Effector memory CD4-positive, alpha-beta T cell (primary cell): ENCODE measurements around the gene LRBA.
"Not testable (repeated sequence)": the region's sequence is repeated elsewhere in the genome, so short reads cannot be mapped to it uniquely, and the experiment has no call there.

Experiments used
- DNase-seq, 3 donors: peaks; one replicate each; pipeline ENCODE4 v3.0.0-alpha.2; 2020
- H3K27ac ChIP-seq: 2 replicates; pipeline ENCODE4 v1.7.0; 2013; ENCODE audit warnings: mild to moderate bottlenecking, low read length, moderate library complexity; ENCODE audit not compliant: insufficient read depth, poor library complexity, severe bottlenecking
- H3K27me3 ChIP-seq: replicated peaks from 2 replicates; pipeline ENCODE4 v1.7.0; 2013; ENCODE audit warnings: mild to moderate bottlenecking, low read length; ENCODE audit not compliant: insufficient read depth, control insufficient read depth, poor library complexity, severe bottlenecking
- H3K36me3 ChIP-seq: 2 replicates; pipeline ENCODE4 v1.7.0; 2013; ENCODE audit warnings: mild to moderate bottlenecking, low read length, moderate library complexity; ENCODE audit not compliant: control insufficient read depth, insufficient read depth
- H3K4me1 ChIP-seq: 2 replicates; pipeline ENCODE4 v1.7.0; 2013; ENCODE audit warnings: low read length, mild to moderate bottlenecking; ENCODE audit not compliant: control insufficient read depth, insufficient read depth, poor library complexity, severe bottlenecking
- H3K4me3 ChIP-seq: 2 replicates; pipeline ENCODE4 v1.7.0; 2013; ENCODE audit warnings: low read length, low read depth, mild to moderate bottlenecking; ENCODE audit not compliant: insufficient read depth, poor library complexity, severe bottlenecking
- H3K9me3 ChIP-seq: 2 replicates; pipeline ENCODE4 v1.7.0; 2013; ENCODE audit warnings: mild to moderate bottlenecking, low read length, moderate library complexity; ENCODE audit not compliant: control insufficient read depth

Gene LRBA

DNA sequence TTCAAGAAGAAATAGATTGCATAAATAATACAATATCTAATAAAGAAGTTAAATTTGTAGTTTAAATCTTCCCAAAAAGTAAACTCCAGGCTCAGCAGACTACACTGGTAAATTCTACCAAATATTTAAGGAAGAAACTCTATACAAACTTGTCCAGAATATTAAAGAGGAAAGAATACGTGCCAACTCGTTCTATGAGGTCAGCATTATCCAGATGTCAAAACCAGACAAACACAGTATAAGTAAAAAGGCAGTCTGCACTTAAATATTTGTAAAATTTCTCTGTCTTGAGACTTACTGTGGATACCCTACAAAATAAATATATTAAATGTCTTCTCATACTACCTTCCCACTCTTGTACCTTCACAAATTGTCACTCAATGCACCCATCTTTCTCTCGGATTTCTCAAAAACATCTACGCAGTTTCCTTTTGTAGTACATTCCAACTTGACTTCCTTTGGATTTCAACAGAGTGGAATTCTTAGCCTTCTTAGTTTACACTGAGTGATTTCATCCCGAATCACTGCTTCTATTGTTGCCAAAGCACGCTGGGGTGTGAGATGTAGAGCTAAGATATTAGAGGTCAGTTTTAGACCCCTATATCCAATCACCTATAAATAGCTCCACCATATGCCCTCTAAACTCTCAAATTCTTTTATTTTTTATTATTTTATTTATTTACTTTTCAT, 504.8 kb downstream of the LRBA start:
- H3K27ac ChIP-seq, result no peak overlapping the region
- no peak overlapping the region for H3K4me3 ChIP-seq
- no peaks in the 10 kb centered on the region for H3K27me3 ChIP-seq
- no peaks in the 10 kb centered on the region for H3K9me3 ChIP-seq
- DNase-seq, result no peak
- H3K4me1 ChIP-seq, result no peaks in the 10 kb centered on the region
- H3K36me3 ChIP-seq, result no peaks in the 10 kb centered on the region

GRCh38 chr4:150507656-150508055, 507.4 kb downstream of the LRBA start:
- H3K36me3 ChIP-seq, H3K27me3 ChIP-seq, H3K4me1 ChIP-seq, H3K27ac ChIP-seq, DNase-seq, H3K9me3 ChIP-seq, H3K4me3 ChIP-seq: not testable (repeated sequence)

GRCh38 chr4:150501983-150502382, 513.1 kb downstream of the LRBA start:
- H3K27me3 ChIP-seq, result no peaks in the 10 kb centered on the region
- H3K36me3 ChIP-seq, result no peaks in the 10 kb centered on the region
- no peak overlapping the region for H3K27ac ChIP-seq
- no peak overlapping the region for H3K4me3 ChIP-seq
- DNase-seq, result no peak
- H3K4me1 ChIP-seq, result no peaks in the 10 kb centered on the region
- no peaks in the 10 kb centered on the region for H3K9me3 ChIP-seq

DNA sequence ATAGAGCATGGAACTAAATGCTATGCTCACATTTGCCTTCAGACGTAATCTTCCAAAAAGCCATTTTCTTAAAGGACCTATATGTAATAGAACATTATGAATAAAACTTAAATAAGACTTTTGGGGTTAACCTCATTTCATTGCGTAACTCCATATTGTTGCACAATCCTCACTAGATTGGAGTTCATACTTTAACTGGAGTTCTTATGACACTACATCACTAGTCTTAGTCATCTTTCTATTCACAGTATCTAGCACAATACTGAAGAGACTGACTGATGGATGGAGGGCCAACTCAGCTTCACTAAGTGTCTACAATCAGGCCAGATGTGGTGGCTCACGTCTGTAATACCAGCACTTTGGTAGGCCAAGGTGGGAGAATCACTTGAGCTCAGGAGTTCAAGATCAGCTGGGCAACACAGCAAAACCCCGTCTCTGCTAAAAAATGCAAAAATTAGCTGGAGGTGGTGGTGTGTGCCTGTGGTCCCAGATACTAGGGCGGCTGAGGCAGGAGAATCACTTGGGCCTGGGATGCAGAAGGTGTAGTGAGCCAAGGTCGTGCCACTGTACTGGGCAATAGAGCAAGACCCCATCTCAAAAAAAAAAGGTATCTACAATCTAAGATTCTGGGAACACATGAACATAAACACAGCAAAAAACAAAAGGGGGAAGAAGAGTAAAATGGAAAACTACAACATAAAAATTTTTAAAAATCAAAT, 513.9 kb downstream of the LRBA start:
- no peak for DNase-seq

GRCh38 chr4:150497612-150498011, 517.5 kb downstream of the LRBA start:
- H3K36me3 ChIP-seq, result no peaks in the 10 kb centered on the region
- DNase-seq, result no peak
- H3K4me1 ChIP-seq, result no peaks in the 10 kb centered on the region
- no peaks in the 10 kb centered on the region for H3K9me3 ChIP-seq
- H3K27me3 ChIP-seq, result no peaks in the 10 kb centered on the region
- no peak overlapping the region for H3K27ac ChIP-seq
- no peak overlapping the region for H3K4me3 ChIP-seq

More for the DNA sequence above, 513.9 kb downstream of the LRBA start:
- H3K9me3 ChIP-seq, result no peaks in the 10 kb centered on the region
- no peak overlapping the region for H3K27ac ChIP-seq
- H3K4me1 ChIP-seq, result no peaks in the 10 kb centered on the region
- no peaks in the 10 kb centered on the region for H3K36me3 ChIP-seq
- H3K27me3 ChIP-seq, result no peaks in the 10 kb centered on the region
- H3K4me3 ChIP-seq, result no peak overlapping the region

- no peaks in the 10 kb centered on the region for H3K4me1 ChIP-seq
- no peak overlapping the region for H3K27ac ChIP-seq
- no peaks in the 10 kb centered on the region for H3K27me3 ChIP-seq
- no peak overlapping the region for H3K4me3 ChIP-seq
- H3K36me3 ChIP-seq, result no peaks in the 10 kb centered on the region
- DNase-seq, result no peak
- no peaks in the 10 kb centered on the region for H3K9me3 ChIP-seq
Measured at GRCh38 chr4:150495550-150495949, 519.5 kb downstream of the LRBA start.

DNA sequence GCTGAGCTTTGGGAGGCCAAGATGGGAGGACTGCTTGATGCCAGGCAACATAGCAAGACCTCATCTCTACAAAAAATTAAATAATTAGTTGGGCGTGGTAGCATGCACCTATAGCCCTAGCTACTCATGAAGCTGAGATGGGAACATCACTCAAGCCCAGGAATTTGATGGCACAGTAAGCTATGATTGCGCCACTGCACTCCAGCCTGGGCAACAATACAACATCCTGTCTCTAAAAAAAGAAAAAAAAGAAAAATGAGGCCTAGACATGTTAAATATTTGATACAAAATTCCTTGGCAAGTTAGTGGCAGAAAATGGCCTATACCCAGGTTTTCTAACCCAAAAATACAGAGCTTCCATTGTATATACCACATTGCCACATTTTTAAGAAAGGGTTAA, 521.2 kb downstream of the LRBA start:
- Histone ChIP-seq H3K27ac (no peak overlapping the region), H3K36me3 (no peaks in the 10 kb centered on the region), H3K4me3 (no peak overlapping the region), H3K9me3 (no peaks in the 10 kb centered on the region), H3K27me3 (no peaks in the 10 kb centered on the region), H3K4me1 (no peaks in the 10 kb centered on the region)
- DNase-seq, result no peak

- Histone ChIP-seq H3K4me3 (no peak overlapping the region), H3K9me3 (no peaks in the 10 kb centered on the region), H3K27ac (no peak overlapping the region), H3K4me1 (no peaks in the 10 kb centered on the region), H3K36me3 (no peaks in the 10 kb centered on the region), H3K27me3 (no peaks in the 10 kb centered on the region)
- no peak for DNase-seq
Measured at GRCh38 chr4:150491132-150492049, 523.7 kb downstream of the LRBA start.

DNA sequence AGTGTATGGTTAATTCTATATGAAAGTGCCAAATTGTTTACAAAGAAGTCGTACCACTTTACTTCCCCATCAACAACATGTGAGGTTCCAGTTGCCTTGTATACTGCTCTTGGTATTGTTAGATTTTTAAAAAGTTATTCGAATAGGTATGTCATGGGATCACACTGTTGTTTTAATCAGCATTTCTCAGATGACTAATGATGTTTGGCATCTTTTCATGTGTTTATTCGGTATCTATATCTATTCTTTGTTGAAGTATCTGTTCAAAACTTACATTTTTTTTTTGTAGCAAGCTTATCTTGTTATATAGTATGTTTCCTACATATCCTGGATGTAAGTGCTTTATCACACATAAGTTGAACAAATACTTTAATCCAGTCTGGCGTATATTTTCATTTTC, 532.5 kb downstream of the LRBA start:
- Histone ChIP-seq H3K27me3 (no peaks in the 10 kb centered on the region), H3K36me3 (peaks cover 7% of the 10 kb centered on the region), H3K4me1 (no peaks in the 10 kb centered on the region), H3K9me3 (no peaks in the 10 kb centered on the region), H3K27ac (no peak overlapping the region), H3K4me3 (no peak overlapping the region)
- no peak for DNase-seq

DNA sequence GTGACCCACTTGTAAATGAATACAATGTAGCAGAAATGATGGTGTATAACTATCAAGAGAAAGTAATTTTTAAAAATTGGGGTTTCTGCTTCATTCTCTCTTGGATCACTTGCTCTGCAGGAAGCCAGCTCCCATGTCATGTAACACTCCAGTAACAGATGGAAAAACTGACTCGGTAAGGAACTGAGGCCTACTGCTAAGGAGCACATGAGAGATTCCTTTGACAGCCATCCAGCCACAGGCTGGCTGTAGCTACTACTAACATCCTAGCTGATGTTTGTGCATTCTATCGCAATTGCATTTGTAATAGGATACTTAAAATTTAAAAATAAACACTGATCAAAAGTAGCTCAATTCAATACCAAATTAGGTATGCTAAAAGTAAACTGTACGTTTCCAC, 535.4 kb downstream of the LRBA start:
- no peaks in the 10 kb centered on the region for H3K4me1 ChIP-seq
- no peak overlapping the region for H3K27ac ChIP-seq
- H3K36me3 ChIP-seq, result no peaks in the 10 kb centered on the region
- no peak overlapping the region for H3K4me3 ChIP-seq
- H3K9me3 ChIP-seq, result no peaks in the 10 kb centered on the region
- no peaks in the 10 kb centered on the region for H3K27me3 ChIP-seq
- no peak for DNase-seq
